NCI-H345 treated with DMSO at 0.1 percent for 48 hours (cell line): ENCODE data around the gene HEXD.
A peak's percentile ranks its signal among the peaks of the same experiment; 100 is the strongest.

Experiments
- DNase-seq: peaks from one replicate; lab custom pipeline; 2025; ENCODE audit not compliant: unreplicated experiment; lab: John Stamatoyannopoulos, UW

Gene HEXD

DNA sequence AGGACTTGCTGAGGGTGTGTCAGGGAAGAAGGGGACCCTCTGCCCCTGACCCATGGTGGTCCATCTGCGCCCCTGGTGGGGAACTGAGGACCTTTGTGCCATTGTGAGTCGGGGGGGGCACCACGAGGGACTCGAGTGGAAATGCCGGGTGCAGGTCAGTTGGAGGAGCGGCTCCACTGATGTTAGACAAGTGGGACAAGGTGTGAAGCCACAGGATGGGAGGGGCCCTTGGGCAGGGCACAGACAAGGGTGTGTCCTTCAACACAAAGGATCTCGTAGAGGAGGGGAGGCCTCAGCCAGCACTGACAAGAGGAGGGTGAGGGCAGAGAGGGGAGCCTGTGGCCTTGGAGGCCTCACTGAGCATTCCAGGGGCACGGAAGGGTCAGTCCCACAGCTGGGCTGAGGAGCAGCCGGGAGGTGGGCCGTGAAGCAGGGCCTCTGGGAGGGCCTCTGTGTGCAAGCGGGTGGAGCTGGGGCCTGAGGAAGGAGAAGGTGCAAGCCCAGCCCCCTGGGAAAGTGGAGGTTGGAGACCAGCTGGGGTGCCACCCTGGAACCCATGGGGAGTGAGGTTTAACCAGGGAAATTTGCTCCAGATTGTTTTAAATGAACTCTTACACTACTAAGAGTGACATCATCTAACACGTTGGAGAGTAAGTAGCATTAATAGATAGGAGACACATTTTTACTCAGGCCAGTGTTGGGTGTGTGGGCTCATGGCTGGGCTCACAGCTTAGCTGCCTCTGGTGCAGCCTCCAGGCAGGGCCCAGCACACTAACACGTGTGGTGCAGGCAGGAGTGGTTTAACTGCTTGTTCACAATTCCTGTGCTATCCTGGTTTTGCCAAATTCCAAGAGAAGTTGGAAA lies 68.3 kb downstream of the HEXD start:
- DNase-seq, result no peak

GRCh38 chr17:82487910-82488309 lies 69.8 kb downstream of the HEXD start:
- no peak for DNase-seq

- DNase-seq, result no peak
These were observed 71.0 kb downstream of the HEXD start for GRCh38 chr17:82489117-82489516.

GRCh38 chr17:82489851-82490511 lies 71.8 kb downstream of the HEXD start:
- DNase-seq, result peak; percentile 91

DNA sequence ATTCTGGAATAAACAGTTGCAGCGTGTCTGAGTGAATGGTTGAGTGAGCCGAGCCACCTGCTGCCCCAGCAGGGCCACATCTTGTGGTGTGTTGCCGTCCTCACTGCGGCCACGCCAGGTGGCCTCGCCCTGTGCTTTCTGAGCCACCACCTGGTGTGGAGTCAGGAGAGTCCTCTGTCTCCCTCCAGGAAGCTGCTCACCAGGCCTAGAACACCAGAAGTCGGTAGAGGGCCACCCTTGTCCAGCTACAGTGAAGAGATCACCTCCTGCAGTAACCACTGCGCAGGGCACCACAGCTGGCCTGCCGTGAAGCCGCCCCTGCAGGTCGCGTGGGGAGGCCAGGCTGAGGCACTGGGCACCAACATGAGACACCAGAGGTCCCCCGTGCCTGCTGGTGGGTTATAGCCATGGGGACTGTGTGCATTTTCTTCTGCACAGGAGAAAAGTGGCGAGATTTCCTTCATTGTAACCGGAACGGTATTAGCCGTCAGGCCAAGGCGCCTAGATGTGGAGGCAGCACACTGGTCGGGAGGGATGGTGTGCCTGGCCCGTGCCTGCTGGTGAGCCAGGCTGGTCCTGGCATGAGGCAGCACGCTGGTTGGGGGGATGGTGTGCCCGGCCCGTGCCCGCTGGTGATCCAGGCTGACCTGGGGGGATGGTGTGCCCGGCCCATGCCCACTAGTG lies 72.5 kb downstream of the HEXD start:
- DNase-seq, result peak; percentile 55

- DNase-seq, result no peak
These were observed 73.0 kb downstream of the HEXD start for GRCh38 chr17:82491196-82491530.

DNA sequence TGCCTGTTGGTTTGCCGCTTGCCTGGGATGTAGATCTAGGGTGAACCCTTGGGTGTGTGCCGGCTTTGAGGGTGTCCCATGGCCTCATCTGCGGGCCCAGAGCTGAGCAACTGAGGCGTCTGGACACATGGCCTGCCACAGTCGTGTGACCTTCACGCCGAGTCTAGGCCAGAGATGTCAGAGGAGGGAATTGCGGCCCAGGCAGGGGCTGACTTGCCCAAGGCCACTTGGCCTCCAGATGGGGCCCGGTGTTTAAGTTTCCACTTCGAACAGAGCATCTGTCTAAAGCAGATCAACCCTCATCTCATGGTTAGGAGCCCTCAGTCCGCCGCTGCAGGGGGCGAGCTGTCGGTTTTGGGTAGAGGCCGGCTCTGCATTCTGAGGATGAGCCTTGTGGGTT lies 73.4 kb downstream of the HEXD start:
- no peak for DNase-seq
